Adipocyte (in vitro differentiated cells): ENCODE data around the gene NHERF2.
A peak's percentile ranks its signal among the peaks of the same experiment; 100 is the strongest.

Experiments used
- DNase-seq: peaks from one replicate; pipeline ENCODE4 v3.0.0-alpha.2; 2015; ENCODE audit warnings: low read depth
- H3K27me3 ChIP-seq: replicated peaks from 2 replicates; pipeline ENCODE4 v1.7.0; 2013; ENCODE audit warnings: mild to moderate bottlenecking, low read length, moderate library complexity; ENCODE audit not compliant: control insufficient read depth, insufficient read depth
- H3K36me3 ChIP-seq: 2 replicates; pipeline ENCODE4 v1.7.0; 2013; ENCODE audit warnings: low read length, mild to moderate bottlenecking, moderate library complexity; ENCODE audit not compliant: control insufficient read depth, insufficient read depth, severe bottlenecking
- H3K4me1 ChIP-seq: 2 replicates; pipeline ENCODE4 v1.7.0; 2013; ENCODE audit warnings: mild to moderate bottlenecking, low read length, moderate library complexity; ENCODE audit not compliant: control insufficient read depth, insufficient read depth
- H3K4me3 ChIP-seq: 2 replicates; pipeline ENCODE4 v1.7.0; 2013; ENCODE audit warnings: mild to moderate bottlenecking, low read length, moderate library complexity
- H3K9ac ChIP-seq: 2 replicates; pipeline ENCODE4 v1.7.0; 2013; ENCODE audit warnings: mild to moderate bottlenecking, low read length, moderate library complexity
- H3K9me3 ChIP-seq: 2 replicates; pipeline ENCODE4 v1.7.0; 2013; ENCODE audit warnings: mild to moderate bottlenecking, low read length, moderate library complexity; ENCODE audit not compliant: control insufficient read depth

The NHERF2 gene

GRCh38 chr16:1983544-1984346 lies 43.0 kb upstream of the NHERF2 start, which contains the start of gene GFER:
GFER (plus strand) TSS chr16:1984193; CDS start chr16:1984219, 26 bp downstream.
- Histone ChIP-seq H3K9me3 (no peaks in the 10 kb centered on the region), H3K9ac (peak within 1 kb of the TSS; percentile 78), H3K27me3 (peaks cover 6% of the 10 kb centered on the region), H3K36me3 (peaks cover 13% of the 10 kb centered on the region), H3K4me3 (peak within 1 kb of the TSS; percentile 76), H3K4me1 (peaks cover 15% of the 10 kb centered on the region)
- DNase-seq: peak; percentile 96

- Histone ChIP-seq H3K4me3 (peak overlapping the region; percentile 76), H3K27me3 (peaks cover 10% of the 10 kb centered on the region), H3K36me3 (peaks cover 11% of the 10 kb centered on the region), H3K4me1 (peaks cover 12% of the 10 kb centered on the region), H3K9me3 (no peaks in the 10 kb centered on the region), H3K9ac (peak overlapping the region; percentile 78)
- DNase-seq: peak; percentile 51
Observed at GRCh38 chr16:1984347-1985225, 42.1 kb upstream of the NHERF2 start.

GRCh38 chr16:1985466-1986150 lies 41.1 kb upstream of the NHERF2 start:
- no peak for DNase-seq
- Histone ChIP-seq H3K4me3 (no peak overlapping the region), H3K9me3 (no peaks in the 10 kb centered on the region), H3K9ac (peak overlapping the region; percentile 78), H3K4me1 (peaks cover 10% of the 10 kb centered on the region), H3K36me3 (peaks cover 11% of the 10 kb centered on the region), H3K27me3 (peaks cover 12% of the 10 kb centered on the region)

GRCh38 chr16:1987198-1987597 lies 39.5 kb upstream of the NHERF2 start:
- Histone ChIP-seq H3K9me3 (no peaks in the 10 kb centered on the region), H3K27me3 (peaks cover 18% of the 10 kb centered on the region), H3K4me1 (peaks cover 16% of the 10 kb centered on the region), H3K4me3 (no peak overlapping the region), H3K9ac (no peak overlapping the region), H3K36me3 (peaks cover 11% of the 10 kb centered on the region)
- no peak for DNase-seq

- Histone ChIP-seq H3K4me1 (peaks cover 20% of the 10 kb centered on the region), H3K36me3 (peaks cover 11% of the 10 kb centered on the region), H3K27me3 (peaks cover 18% of the 10 kb centered on the region), H3K4me3 (no peak within 1 kb of the TSS), H3K9ac (no peak within 1 kb of the TSS), H3K9me3 (no peaks in the 10 kb centered on the region)
- DNase-seq: peak; percentile 47
Observed at GRCh38 chr16:1989209-1990100, 37.2 kb upstream of the NHERF2 start, which contains the start of gene SYNGR3. SYNGR3 (plus strand) TSS chr16:1989970; CDS start chr16:1990103, 133 bp downstream.

GRCh38 chr16:1990101-1990350 lies 36.7 kb upstream of the NHERF2 start:
- peaks cover 18% of the 10 kb centered on the region for H3K27me3 ChIP-seq
- H3K9me3 ChIP-seq: no peaks in the 10 kb centered on the region
- no peak for DNase-seq
- H3K4me3 ChIP-seq: no peak overlapping the region
- no peak overlapping the region for H3K9ac ChIP-seq
- H3K36me3 ChIP-seq: peaks cover 11% of the 10 kb centered on the region
- H3K4me1 ChIP-seq: peaks cover 15% of the 10 kb centered on the region

GRCh38 chr16:1990351-1991134 lies 36.2 kb upstream of the NHERF2 start:
- no peaks in the 10 kb centered on the region for H3K9me3 ChIP-seq
- H3K36me3 ChIP-seq: peaks cover 16% of the 10 kb centered on the region
- peaks cover 10% of the 10 kb centered on the region for H3K4me1 ChIP-seq
- no peak overlapping the region for H3K9ac ChIP-seq
- H3K4me3 ChIP-seq: no peak overlapping the region
- DNase-seq: peak; percentile 29
- peaks cover 18% of the 10 kb centered on the region for H3K27me3 ChIP-seq

GRCh38 chr16:1991135-1991551 lies 35.6 kb upstream of the NHERF2 start:
- no peak for DNase-seq
- H3K27me3 ChIP-seq: peaks cover 18% of the 10 kb centered on the region
- H3K36me3 ChIP-seq: peaks cover 12% of the 10 kb centered on the region
- no peak overlapping the region for H3K4me3 ChIP-seq
- H3K9ac ChIP-seq: no peak overlapping the region
- peaks cover 10% of the 10 kb centered on the region for H3K4me1 ChIP-seq
- H3K9me3 ChIP-seq: no peaks in the 10 kb centered on the region

GRCh38 chr16:1991588-1991947 lies 35.1 kb upstream of the NHERF2 start:
- H3K9me3 ChIP-seq: no peaks in the 10 kb centered on the region
- peak overlapping the region; percentile 56 for H3K9ac ChIP-seq
- H3K36me3 ChIP-seq: peaks cover 8% of the 10 kb centered on the region
- peaks cover 11% of the 10 kb centered on the region for H3K4me1 ChIP-seq
- peaks cover 18% of the 10 kb centered on the region for H3K27me3 ChIP-seq
- peak overlapping the region; percentile 73 for H3K4me3 ChIP-seq
- DNase-seq: no peak
